ENCODE measurements around the gene CAMK2G. TPM values are rescaled to one million over a fixed set of nuclear protein-coding genes. Genes with fewer than 3 reads are reported as not detected.

The CAMK2G gene
- polyA plus RNA-seq, 1 of the 3 experiments (the other 2 are of a cell fraction) = 41.4 TPM

GRCh38 chr10:73865107-73865458 lies 9.3 kb downstream of the CAMK2G start:
- no peak overlapping the region for H3K4me2 ChIP-seq
- no peaks in the 10 kb centered on the region for H3K27me3 ChIP-seq (ENCODE audit: insufficient read depth)
- no peak overlapping the region for H3K4me3 ChIP-seq (ENCODE audit: low read depth in 2 of 2, low read length in 1 of 2)
- H2AFZ ChIP-seq (ENCODE audit: low read depth) = no peak overlapping the region
- 91% methylated on average over 8 of the region's 8 CpGs for WGBS (ENCODE audit: low lambda C conversion rate)
- H4K20me1 ChIP-seq (ENCODE audit: insufficient read depth) = peaks cover 19% of the 10 kb centered on the region
- POLR2A ChIA-PET = no interaction called here
- H3F3A ChIP-seq (replicated peaks; ENCODE audit: insufficient read depth) = no peaks in the 10 kb centered on the region
- peaks cover 0 to 6% of the 10 kb centered on the region in 2 experiments; a peak in 1 of 4 replicates for H3K4me1 ChIP-seq (ENCODE audit: control insufficient read depth in 1 of 2, insufficient read depth in 2 of 2, low read depth in 1 of 2, low read length in 1 of 2)
- no peaks in the 10 kb centered on the region for H3K9me2 ChIP-seq
- TF ChIP-seq MEF2A (IDR thresholded peaks at IDR 0.05; ENCODE audit: borderline replicate concordance, low read depth) (no peak), RFX5 (IDR thresholded peaks at IDR 0.05; ENCODE audit: low read length) (no peak), REST (IDR thresholded peaks at IDR 0.05; ENCODE audit: low read depth, low read length) (no peak), JUND (IDR thresholded peaks at IDR 0.05) (no peak), GATA2 (CRISPR knock-in tag; IDR thresholded peaks at IDR 0.05) (no peak), CTCF (IDR thresholded peaks at IDR 0.05) (no peak), RXRA (IDR thresholded peaks at IDR 0.05; ENCODE audit: borderline replicate concordance, low read depth) (no peak), POLR2AphosphoS5 (IDR thresholded peaks at IDR 0.05; ENCODE audit: low read depth, low read length) (no peak), PBX3 (IDR thresholded peaks at IDR 0.05) (no peak), SIN3A (IDR thresholded peaks at IDR 0.05; ENCODE audit: borderline replicate concordance, low read depth, low read length) (no peak), FOSL2 (IDR thresholded peaks at IDR 0.05; ENCODE audit: borderline replicate concordance, low read depth) (no peak), MAX (IDR thresholded peaks at IDR 0.05; ENCODE audit: low read depth) (no peak)
- H3K79me2 ChIP-seq (ENCODE audit: insufficient read depth) = peaks cover 40% of the 10 kb centered on the region; the same call in 1 of the 2 replicates
- H3K27ac ChIP-seq (ENCODE audit: low read depth in 2 of 2, low read length in 1 of 2) = no peak overlapping the region
- no peak for DNase-seq
- CTCF ChIA-PET = interaction anchor here (1.1 to 37.3 kb wide), 4 partner anchors 9 to 21 kb away, joined by 3 to 753 read pairs (median 34); partner anchors contain the start of gene CAMK2G
- H3K9me3 ChIP-seq = no peaks in the 10 kb centered on the region
- no peak overlapping the region for H3K9ac ChIP-seq
- peaks cover 19 to 63% of the 10 kb centered on the region in 2 experiments for H3K36me3 ChIP-seq (replicated peaks in 1 of 2; ENCODE audit: control insufficient read depth in 1 of 2, insufficient read depth in 2 of 2, low read length in 1 of 2)
